Measurements from ENCODE around the gene TXNRD2. TPM values are rescaled to one million over a fixed set of nuclear protein-coding genes. Genes with fewer than 3 reads are reported as not detected.

The TXNRD2 gene
- total RNA-seq, 1 donor, result 19.5 TPM

GRCh38 chr22:19970479-19971275 is 29.1 kb upstream of the TXNRD2 start:
- Histone ChIP-seq H3K4me1 (ENCODE audit: insufficient read depth, low read length) (no peaks in the 10 kb centered on the region), H3K4me3 (ENCODE audit: insufficient read depth, low read length) (no peak overlapping the region), H3K4me2 (ENCODE audit: insufficient read depth, low read length) (no peak overlapping the region)

GRCh38 chr22:19970031-19970478 is 28.4 kb upstream of the TXNRD2 start:
- Histone ChIP-seq H4K20me1 (ENCODE audit: insufficient read depth, low read length) (peaks cover 18% of the 10 kb centered on the region), H3K79me2 (ENCODE audit: insufficient read depth, low read length) (no peaks in the 10 kb centered on the region), H3K9me3 (ENCODE audit: low read depth, low read length) (no peaks in the 10 kb centered on the region), H3K27me3 (ENCODE audit: insufficient read depth, low read length) (no peaks in the 10 kb centered on the region), H3K4me3 (ENCODE audit: insufficient read depth, low read length) (no peak overlapping the region), H3K36me3 (ENCODE audit: insufficient read depth, low read length) (peaks cover 23% of the 10 kb centered on the region), H3K27ac (ENCODE audit: low read depth, low read length) (no peak overlapping the region), H3K4me2 (ENCODE audit: insufficient read depth, low read length) (no peak overlapping the region), H3K4me1 (ENCODE audit: insufficient read depth, low read length) (no peaks in the 10 kb centered on the region), H2AFZ (ENCODE audit: low read length) (no peak overlapping the region)
- no peak for TF ChIP-seq CTCF (IDR thresholded peaks at IDR 0.05; ENCODE audit: extremely low read depth, low read depth, low read length)
- DNase-seq (ENCODE audit: insufficient read length, low spot score, missing footprints), result peak; percentile 85

More at GRCh38 chr22:19970479-19971275, 29.1 kb upstream of the TXNRD2 start:
- no peaks in the 10 kb centered on the region for H3K79me2 ChIP-seq (ENCODE audit: insufficient read depth, low read length)
- TF ChIP-seq CTCF (IDR thresholded peaks at IDR 0.05; ENCODE audit: extremely low read depth, low read depth, low read length), result peak; percentile 72
- peak; percentile 100 for DNase-seq (ENCODE audit: insufficient read length, low spot score, missing footprints)
- no peaks in the 10 kb centered on the region for H3K9me3 ChIP-seq (ENCODE audit: low read depth, low read length)
- no peak overlapping the region for H3K27ac ChIP-seq (ENCODE audit: low read depth, low read length)
- peaks cover 18% of the 10 kb centered on the region for H4K20me1 ChIP-seq (ENCODE audit: insufficient read depth, low read length)
- H3K36me3 ChIP-seq (ENCODE audit: insufficient read depth, low read length), result peaks cover 22% of the 10 kb centered on the region
- no peaks in the 10 kb centered on the region for H3K27me3 ChIP-seq (ENCODE audit: insufficient read depth, low read length)
- H2AFZ ChIP-seq (ENCODE audit: low read length), result no peak overlapping the region

DNA sequence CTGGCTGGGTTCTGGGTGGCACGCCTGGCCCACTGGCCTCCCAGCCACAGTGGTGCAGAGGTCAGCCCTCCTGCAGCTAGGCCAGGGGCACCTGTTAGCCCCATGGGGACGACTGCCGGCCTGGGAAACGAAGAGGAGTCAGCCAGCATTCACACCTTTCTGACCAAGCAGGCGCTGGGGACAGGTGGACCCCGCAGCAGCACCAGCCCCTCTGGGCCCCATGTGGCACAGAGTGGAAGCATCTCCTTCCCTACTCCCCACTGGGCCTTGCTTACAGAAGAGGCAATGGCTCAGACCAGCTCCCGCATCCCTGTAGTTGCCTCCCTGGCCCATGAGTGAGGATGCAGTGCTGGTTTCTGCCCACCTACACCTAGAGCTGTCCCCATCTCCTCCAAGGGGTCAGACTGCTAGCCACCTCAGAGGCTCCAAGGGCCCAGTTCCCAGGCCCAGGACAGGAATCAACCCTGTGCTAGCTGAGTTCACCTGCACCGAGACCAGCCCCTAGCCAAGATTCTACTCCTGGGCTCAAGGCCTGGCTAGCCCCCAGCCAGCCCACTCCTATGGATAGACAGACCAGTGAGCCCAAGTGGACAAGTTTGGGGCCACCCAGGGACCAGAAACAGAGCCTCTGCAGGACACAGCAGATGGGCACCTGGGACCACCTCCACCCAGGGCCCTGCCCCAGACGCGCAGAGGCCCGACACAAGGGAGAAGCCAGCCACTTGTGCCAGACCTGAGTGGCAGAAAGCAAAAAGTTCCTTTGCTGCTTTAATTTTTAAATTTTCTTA is 27.7 kb upstream of the TXNRD2 start:
- H2AFZ ChIP-seq (ENCODE audit: low read length), result no peak overlapping the region
- DNase-seq (ENCODE audit: insufficient read length, low spot score, missing footprints), result peak; percentile 82
- H3K27ac ChIP-seq (ENCODE audit: low read depth, low read length), result no peak overlapping the region
- no peak overlapping the region for H3K4me3 ChIP-seq (ENCODE audit: insufficient read depth, low read length)
- no peaks in the 10 kb centered on the region for H3K27me3 ChIP-seq (ENCODE audit: insufficient read depth, low read length)
- H3K9me3 ChIP-seq (ENCODE audit: low read depth, low read length), result no peaks in the 10 kb centered on the region
- H3K4me2 ChIP-seq (ENCODE audit: insufficient read depth, low read length), result no peak overlapping the region
- H3K79me2 ChIP-seq (ENCODE audit: insufficient read depth, low read length), result no peaks in the 10 kb centered on the region
- TF ChIP-seq CTCF (IDR thresholded peaks at IDR 0.05; ENCODE audit: extremely low read depth, low read depth, low read length), result no peak
- H3K4me1 ChIP-seq (ENCODE audit: insufficient read depth, low read length), result no peaks in the 10 kb centered on the region
- H3K36me3 ChIP-seq (ENCODE audit: insufficient read depth, low read length), result peaks cover 30% of the 10 kb centered on the region
- H4K20me1 ChIP-seq (ENCODE audit: insufficient read depth, low read length), result peaks cover 13% of the 10 kb centered on the region

DNA sequence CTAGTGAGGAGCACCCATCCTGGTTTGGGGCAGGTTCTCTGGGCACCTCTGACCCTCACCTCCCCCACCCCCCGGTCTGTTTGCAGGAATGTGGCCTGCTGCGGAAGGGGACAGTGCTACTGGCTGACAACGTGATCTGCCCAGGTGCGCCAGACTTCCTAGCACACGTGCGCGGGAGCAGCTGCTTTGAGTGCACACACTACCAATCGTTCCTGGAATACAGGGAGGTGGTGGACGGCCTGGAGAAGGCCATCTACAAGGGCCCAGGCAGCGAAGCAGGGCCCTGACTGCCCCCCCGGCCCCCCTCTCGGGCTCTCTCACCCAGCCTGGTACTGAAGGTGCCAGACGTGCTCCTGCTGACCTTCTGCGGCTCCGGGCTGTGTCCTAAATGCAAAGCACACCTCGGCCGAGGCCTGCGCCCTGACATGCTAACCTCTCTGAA is 26.9 kb upstream of the TXNRD2 start:
- no peaks in the 10 kb centered on the region for H3K27me3 ChIP-seq (ENCODE audit: insufficient read depth, low read length)
- H3K27ac ChIP-seq (ENCODE audit: low read depth, low read length), result no peak overlapping the region
- DNase-seq (ENCODE audit: insufficient read length, low spot score, missing footprints), result peak; percentile 83
- no peaks in the 10 kb centered on the region for H3K79me2 ChIP-seq (ENCODE audit: insufficient read depth, low read length)
- no peak for TF ChIP-seq CTCF (IDR thresholded peaks at IDR 0.05; ENCODE audit: extremely low read depth, low read depth, low read length)
- no peak overlapping the region for H2AFZ ChIP-seq (ENCODE audit: low read length)
- H3K4me2 ChIP-seq (ENCODE audit: insufficient read depth, low read length), result no peak overlapping the region
- peaks cover 11% of the 10 kb centered on the region for H4K20me1 ChIP-seq (ENCODE audit: insufficient read depth, low read length)
- H3K36me3 ChIP-seq (ENCODE audit: insufficient read depth, low read length), result peaks cover 38% of the 10 kb centered on the region
- H3K4me3 ChIP-seq (ENCODE audit: insufficient read depth, low read length), result no peak overlapping the region
- H3K4me1 ChIP-seq (ENCODE audit: insufficient read depth, low read length), result no peaks in the 10 kb centered on the region
- H3K9me3 ChIP-seq (ENCODE audit: low read depth, low read length), result no peaks in the 10 kb centered on the region

Data from osteoblast (primary cell).